GM10248 (cell line): ENCODE measurements around the gene PXDN.

Source experiments
- CTCF ChIA-PET: fragments of 300-600 bp; sonication (Branson Sonifier 250); formaldehyde crosslinking; extraction: SDS; loops from one replicate; lab custom pipeline; 2021; ENCODE audit warnings: antibody characterized with exemption; lab: Yijun Ruan, JAX
- POLR2A ChIA-PET: fragments of 350-650 bp; sonication (Branson Sonifier 250); formaldehyde crosslinking; extraction: SDS; loops from one replicate; lab custom pipeline; 2020; ENCODE audit warnings: antibody characterized with exemption; lab: Yijun Ruan, JAX
- DNase-seq: peaks from one replicate; pipeline ENCODE4 v3.0.0; 2012; ENCODE audit errors: extremely low spot score
- TF ChIP-seq, protein P1 (sequence below): IDR thresholded peaks from 2 replicates; pipeline ENCODE4 v1.5.1; 2012; ENCODE audit warnings: mild to moderate bottlenecking, low read depth; ENCODE audit errors: extremely low read depth, missing control alignments, control extremely low read depth

The PXDN gene

DNA sequence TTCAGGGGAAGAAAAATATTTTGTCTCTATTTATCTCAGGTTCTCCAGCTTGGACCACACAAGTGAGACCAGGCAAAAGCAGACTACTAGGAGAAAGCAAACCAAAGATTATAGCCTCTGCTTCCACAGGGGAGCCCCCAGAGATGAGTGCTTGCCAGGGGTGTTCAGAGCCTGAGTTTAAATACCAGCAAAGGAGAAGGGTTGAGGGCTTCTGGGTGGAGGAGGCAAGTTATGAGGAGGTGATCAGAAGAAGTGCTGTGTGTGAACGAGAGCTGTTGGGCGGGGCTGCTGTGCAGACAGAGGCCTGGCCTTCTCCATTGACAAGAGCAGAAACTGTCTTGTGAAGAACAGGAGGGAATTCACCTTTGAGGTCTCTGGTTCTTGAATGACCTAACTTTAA is 32.8 kb upstream of the PXDN start:
- TF ChIP-seq, protein P1, sequence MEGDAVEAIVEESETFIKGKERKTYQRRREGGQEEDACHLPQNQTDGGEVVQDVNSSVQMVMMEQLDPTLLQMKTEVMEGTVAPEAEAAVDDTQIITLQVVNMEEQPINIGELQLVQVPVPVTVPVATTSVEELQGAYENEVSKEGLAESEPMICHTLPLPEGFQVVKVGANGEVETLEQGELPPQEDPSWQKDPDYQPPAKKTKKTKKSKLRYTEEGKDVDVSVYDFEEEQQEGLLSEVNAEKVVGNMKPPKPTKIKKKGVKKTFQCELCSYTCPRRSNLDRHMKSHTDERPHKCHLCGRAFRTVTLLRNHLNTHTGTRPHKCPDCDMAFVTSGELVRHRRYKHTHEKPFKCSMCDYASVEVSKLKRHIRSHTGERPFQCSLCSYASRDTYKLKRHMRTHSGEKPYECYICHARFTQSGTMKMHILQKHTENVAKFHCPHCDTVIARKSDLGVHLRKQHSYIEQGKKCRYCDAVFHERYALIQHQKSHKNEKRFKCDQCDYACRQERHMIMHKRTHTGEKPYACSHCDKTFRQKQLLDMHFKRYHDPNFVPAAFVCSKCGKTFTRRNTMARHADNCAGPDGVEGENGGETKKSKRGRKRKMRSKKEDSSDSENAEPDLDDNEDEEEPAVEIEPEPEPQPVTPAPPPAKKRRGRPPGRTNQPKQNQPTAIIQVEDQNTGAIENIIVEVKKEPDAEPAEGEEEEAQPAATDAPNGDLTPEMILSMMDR, result no peak
- CTCF ChIA-PET, result interaction anchor here (2.4 kb wide), 2 partner anchors 8 to 26 kb away, joined by 5 to 11 read pairs; no protein-coding TSS in a partner anchor
- POLR2A ChIA-PET, result no interaction called here
- DNase-seq, result no peak

DNA sequence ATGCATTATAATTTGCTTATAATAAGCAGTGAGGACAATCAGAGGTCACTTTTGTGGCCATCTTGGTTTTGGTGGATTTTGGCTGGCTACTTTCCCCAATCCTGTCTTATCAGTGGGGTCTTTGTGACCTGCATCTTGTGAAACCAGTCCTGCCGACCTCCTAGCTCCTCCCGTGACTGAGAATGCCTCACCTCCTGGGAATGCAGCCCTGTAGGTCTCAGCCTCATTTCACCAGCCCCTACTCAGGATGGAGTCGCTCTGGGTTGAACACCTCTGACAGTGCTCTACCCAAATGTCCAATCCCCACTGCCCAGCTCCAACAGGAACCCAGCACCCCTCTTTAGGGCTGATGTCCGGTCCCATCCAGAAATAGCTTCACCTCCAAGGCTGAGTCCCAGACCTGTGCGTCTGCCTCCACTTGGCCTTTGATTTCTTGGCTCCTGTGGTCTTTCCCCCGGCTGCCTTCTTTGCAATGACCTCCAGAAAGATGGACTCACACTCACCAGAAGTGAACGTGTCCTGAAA is 31.3 kb upstream of the PXDN start:
- TF ChIP-seq, protein P1, result no peak
- ChIA-PET CTCF (no interaction called here), POLR2A (no interaction called here)
- no peak for DNase-seq

DNA sequence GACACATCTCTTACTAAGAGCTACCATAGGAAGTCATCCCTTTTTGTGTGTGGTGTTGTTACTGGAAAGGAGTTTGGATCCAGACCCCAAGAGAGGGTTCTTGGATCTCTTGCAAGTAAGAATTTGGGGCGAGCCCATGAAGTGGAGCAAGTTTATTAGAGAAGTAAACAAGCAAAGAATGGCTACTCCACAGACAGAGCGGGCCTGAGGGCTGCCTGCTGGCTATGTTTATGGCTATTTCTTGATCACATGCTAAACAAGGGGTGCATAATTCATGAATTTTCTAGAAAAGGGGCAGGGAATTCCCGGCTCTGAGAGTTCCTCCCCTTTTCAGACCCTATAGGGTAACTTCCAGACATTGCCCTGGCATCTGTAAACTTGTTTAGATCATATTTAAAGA is 30.6 kb upstream of the PXDN start:
- DNase-seq, result no peak
- TF ChIP-seq, protein P1, result no peak
- POLR2A ChIA-PET, result no interaction called here
- CTCF ChIA-PET, result no interaction called here

DNA sequence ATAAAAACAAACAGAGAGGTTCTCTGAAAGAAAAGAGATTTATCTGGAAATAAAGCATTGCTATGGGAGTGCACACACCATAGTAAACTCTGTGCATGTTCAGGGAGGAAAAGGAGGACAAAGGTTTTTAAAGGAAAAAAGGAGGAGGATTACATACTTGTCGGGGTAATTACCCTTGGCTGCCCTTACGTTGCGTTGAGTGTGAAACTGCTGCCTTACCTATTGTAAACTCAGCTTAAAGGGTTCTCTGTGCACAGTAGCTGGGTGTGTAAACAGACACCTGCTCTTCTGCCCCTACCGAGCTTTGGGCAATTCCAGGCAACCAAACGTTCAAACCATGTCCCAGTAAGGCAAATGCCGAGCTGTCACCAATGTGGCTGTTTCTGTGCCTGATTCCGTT is 29.6 kb upstream of the PXDN start:
- TF ChIP-seq, protein P1, result no peak
- CTCF ChIA-PET, result no interaction called here

DNA sequence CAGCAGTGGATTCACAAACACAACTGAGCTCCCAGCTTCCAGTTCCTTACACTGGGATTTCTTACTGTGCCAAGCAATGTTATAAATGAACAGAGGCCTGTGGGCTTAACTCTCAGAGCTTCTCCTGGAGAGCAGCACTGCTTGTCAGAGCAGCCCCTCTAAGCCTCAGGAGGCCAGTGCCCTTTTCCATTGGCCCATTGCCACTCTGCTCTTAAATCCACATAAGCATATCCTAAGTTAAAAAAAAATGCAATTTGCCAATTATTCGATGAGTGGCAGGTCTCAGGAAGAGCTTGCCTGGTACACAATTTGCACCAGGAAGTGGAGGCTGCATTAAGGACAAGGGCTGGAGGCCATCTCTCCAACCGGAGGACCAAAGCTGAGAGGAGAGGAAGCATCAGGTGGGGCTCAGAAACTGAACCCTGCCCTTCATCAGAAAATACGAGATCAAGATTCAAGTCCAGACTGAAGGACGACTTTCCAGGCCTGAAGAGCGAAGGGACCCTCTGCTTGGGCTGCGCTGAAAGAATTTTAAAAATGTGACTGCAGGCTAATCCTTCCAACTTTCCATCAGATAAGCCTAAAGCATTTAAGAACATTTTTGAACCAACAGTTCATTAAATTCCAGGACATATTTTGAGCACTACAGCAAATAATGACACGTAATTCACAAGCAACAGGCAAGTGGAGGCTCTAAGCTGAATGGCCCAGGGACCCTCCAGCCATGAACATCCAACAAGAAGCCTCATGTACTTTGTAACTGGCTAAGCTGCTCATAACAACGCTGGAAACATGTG is 28.4 kb upstream of the PXDN start:
- TF ChIP-seq, protein P1, result no peak
- no peak for DNase-seq
- POLR2A ChIA-PET, result no interaction called here
- CTCF ChIA-PET, result interaction anchor here (1.5 kb wide), 1 partner anchor 19 kb away, joined by 3 read pairs; no protein-coding TSS in a partner anchor

More for the DNA sequence above, 29.6 kb upstream of the PXDN start:
- POLR2A ChIA-PET, result no interaction called here
- no peak for DNase-seq

DNA sequence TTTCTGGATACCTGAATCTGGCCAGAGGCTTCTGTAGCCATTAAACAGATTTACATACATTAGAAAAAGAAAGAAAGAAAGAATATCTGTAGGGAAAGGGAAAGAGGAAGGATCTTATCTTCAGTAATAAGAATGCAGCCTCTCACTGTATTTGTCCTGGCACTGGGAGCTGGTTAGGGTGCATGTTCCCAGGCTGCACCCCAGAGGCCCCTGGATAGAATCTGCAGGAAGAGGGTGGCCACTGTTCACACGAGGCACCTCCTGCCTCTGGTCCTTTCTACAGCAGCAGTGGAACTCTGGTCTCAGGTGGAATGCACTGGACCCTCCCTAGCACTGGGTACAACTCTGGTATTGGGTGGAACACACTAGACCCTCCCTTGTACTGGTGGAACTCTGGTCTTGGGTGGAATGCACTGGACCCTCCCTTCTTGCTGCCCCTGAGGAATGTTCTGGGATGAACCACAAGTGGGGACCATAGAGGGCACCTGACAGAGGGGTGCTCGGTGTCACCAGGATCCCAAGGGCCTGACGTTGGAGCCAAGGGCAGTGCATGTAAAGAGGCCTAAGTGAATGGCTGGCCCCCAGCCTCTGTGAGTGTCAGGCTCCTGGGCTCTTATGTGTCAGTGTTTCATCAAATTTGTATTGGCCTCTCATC is 27.4 kb upstream of the PXDN start:
- TF ChIP-seq, protein P1, result no peak
- ChIA-PET CTCF (interaction anchor here (0.9 to 1.5 kb wide), 2 partner anchors 18 to 46 kb away, joined by 3 read pairs; no protein-coding TSS in a partner anchor), POLR2A (no interaction called here)
- no peak for DNase-seq
